ENCODE data around the gene SRBD1.

DNA sequence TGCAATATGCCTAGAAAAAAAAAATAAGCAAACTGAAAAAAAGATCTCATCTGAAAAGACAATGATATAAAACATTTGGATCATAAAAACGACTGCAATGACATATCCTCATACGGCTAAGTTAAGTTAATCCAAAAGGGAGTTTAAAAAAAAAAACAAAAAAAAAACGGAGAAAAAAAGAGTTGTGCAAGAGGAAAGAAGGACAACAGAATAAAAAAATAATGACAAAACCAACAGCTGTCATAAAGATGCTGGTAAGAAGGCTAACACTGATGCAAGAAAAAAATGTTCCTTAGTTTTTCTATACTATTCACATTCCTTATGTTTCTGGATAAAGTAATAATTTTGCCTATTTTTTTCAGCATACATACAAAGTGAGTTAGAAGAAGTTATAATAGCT lies 192.5 kb downstream of the SRBD1 start:
- TF ChIP-seq, protein P1, sequence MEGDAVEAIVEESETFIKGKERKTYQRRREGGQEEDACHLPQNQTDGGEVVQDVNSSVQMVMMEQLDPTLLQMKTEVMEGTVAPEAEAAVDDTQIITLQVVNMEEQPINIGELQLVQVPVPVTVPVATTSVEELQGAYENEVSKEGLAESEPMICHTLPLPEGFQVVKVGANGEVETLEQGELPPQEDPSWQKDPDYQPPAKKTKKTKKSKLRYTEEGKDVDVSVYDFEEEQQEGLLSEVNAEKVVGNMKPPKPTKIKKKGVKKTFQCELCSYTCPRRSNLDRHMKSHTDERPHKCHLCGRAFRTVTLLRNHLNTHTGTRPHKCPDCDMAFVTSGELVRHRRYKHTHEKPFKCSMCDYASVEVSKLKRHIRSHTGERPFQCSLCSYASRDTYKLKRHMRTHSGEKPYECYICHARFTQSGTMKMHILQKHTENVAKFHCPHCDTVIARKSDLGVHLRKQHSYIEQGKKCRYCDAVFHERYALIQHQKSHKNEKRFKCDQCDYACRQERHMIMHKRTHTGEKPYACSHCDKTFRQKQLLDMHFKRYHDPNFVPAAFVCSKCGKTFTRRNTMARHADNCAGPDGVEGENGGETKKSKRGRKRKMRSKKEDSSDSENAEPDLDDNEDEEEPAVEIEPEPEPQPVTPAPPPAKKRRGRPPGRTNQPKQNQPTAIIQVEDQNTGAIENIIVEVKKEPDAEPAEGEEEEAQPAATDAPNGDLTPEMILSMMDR (IDR thresholded peaks at IDR 0.05), result no peak
- TF ChIP-seq POLR2AphosphoS5 (IDR thresholded peaks at IDR 0.05; ENCODE audit: insufficient read depth in 1 of 2, low read depth in 1 of 2) (no peak), POLR2A (IDR thresholded peaks at IDR 0.05) (no peak)
